HEK293T (cell line): ENCODE measurements around the gene TMEM94.

ENCODE experiments used
- ARNT ChIP-seq: fragments of 450-650 bp; IDR thresholded peaks from 2 replicates; pipeline ENCODE4 v1.6.1; 2017; ENCODE audit warnings: mild to moderate bottlenecking
- BHLHE40 ChIP-seq: fragments of 450-650 bp; IDR thresholded peaks from 2 replicates; pipeline ENCODE4 v1.6.1; 2016; ENCODE audit warnings: mild to moderate bottlenecking, moderate library complexity, borderline replicate concordance
- FOXA1 ChIP-seq: fragments of 450-650 bp; IDR thresholded peaks from 2 replicates; pipeline ENCODE4 v1.6.1; 2016; ENCODE audit warnings: mild to moderate bottlenecking
- FOXM1 ChIP-seq: fragments of 450-650 bp; IDR thresholded peaks from 2 replicates; pipeline ENCODE4 v1.6.1; 2017; ENCODE audit warnings: mild to moderate bottlenecking, borderline replicate concordance
- SP1 ChIP-seq: fragments of 450-650 bp; IDR thresholded peaks from 2 replicates; pipeline ENCODE4 v1.6.1; 2017
- SUZ12 ChIP-seq: fragments of 450-650 bp; IDR thresholded peaks from 2 replicates; pipeline ENCODE4 v1.6.1; 2016; ENCODE audit warnings: mild to moderate bottlenecking
- TARDBP ChIP-seq: fragments of 450-650 bp; IDR thresholded peaks from 2 replicates; pipeline ENCODE4 v1.6.1; 2016

DNA sequence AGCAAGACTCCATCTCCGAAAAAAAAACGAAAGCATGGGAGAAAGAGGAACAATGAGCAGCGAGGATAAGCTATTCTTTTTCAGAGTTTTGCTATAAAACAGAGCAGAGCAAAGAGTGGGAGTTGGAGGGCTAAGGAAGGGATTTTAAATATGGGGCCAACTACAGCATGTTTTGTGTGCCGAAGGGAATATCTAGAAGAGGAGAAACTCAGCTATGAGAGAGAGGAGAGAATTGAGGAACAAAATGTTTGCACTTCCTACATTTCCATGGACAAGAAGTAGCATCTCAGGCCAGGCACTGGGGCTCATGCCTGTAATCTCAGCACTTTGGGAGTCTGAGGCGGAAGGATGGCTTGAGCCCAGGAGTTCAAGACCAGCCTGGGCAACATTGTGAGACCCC lies 37.9 kb upstream of the TMEM94 start:
- TF ChIP-seq FOXA1 (no peak), BHLHE40 (no peak), SUZ12 (no peak), TARDBP (no peak), ARNT (no peak), FOXM1 (no peak), SP1 (no peak)
